ENCODE measurements around the gene WNT8A.

WNT8A gene

DNA sequence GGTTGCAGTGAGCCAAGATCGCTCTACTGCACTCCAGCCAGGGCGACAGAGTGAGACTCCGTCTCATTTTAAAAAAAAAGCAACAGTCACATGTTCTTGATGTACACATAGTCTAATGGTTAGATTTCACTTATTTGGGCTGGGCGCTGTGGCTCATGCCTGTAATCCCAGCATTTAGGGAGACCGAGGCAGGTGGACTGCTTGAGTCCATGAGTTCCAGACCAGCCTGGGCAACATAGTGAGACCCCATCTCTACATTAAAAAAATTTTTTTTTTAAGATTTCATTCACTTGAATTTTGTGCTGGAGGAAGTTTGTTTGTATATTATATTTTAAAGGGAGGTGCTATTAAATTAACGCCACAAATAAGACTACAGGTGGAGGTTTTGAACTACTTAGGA is 21.9 kb downstream of the WNT8A start:
- Mint-ChIP-seq H3K9me3 (no peaks in the 10 kb centered on the region), H3K27ac (no peak overlapping the region), H3K36me3 (ENCODE audit: low read depth) (no peaks in the 10 kb centered on the region), H3K4me1 (ENCODE audit: low read depth) (peaks cover 3% of the 10 kb centered on the region), H3K4me3 (no peak overlapping the region), H3K27me3 (ENCODE audit: low read depth) (peaks cover 22% of the 10 kb centered on the region)

DNA sequence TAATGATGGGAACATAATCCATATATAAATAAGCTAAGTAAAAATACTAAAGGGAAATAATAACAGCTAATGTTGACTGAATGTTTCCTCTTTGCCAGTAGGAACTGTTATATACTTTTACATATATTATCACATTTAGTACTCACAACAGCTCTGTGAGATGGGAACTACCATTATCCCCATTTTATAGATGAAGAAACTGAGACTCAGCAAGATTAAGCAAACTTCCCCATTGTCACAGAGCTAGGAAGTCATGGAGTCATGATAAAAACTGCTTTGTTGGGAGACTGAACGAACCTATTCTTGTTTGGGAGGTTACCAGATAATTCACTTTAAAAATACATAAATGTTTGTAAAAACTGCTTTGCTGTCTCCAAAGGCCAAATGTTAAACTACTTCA is 23.4 kb downstream of the WNT8A start:
- H3K27ac Mint-ChIP-seq = no peak overlapping the region
- peaks cover 22% of the 10 kb centered on the region for H3K27me3 Mint-ChIP-seq (ENCODE audit: low read depth)
- no peaks in the 10 kb centered on the region for H3K9me3 Mint-ChIP-seq
- H3K4me1 Mint-ChIP-seq (ENCODE audit: low read depth) = peaks cover 3% of the 10 kb centered on the region
- no peaks in the 10 kb centered on the region for H3K36me3 Mint-ChIP-seq (ENCODE audit: low read depth)
- no peak overlapping the region for H3K4me3 Mint-ChIP-seq

DNA sequence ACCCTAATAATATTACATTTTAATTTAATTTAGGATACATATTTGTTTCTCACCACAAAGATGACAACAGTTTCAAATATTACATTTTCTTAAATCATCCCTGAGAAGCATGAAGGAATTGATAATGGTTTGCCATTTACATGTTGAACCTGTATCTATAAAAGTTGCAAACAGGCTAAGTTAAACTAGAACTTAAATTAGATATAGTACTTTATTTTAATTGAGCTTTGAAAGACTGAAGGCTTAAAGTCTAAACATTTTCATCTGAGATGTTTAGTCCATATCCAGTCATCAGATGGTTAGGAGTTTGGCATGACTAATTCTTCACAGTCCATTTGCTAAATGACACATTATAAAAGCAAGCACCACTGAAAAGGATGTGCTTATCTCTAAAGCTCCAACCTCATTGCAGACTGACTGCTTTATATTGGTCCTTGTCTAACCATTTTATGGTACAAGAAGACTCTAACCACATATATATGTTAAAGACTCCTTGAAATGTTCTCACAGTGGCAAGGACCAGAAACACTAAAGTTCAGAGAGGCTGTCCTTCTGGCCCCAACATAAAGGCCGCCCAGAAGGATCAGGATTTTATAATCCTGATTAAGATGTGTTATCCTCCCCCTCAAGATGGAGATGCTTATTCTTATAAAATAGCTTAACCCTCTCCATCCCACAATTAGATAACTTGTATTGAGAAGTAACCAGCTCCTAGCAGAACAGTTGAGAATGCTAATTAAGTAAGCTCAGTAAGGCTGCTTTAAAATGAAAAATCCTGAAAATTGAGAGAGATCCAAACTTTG is 25.8 kb downstream of the WNT8A start:
- H3K27ac Mint-ChIP-seq = no peak overlapping the region
- H3K27me3 Mint-ChIP-seq (ENCODE audit: low read depth) = peaks cover 22% of the 10 kb centered on the region
- no peaks in the 10 kb centered on the region for H3K36me3 Mint-ChIP-seq (ENCODE audit: low read depth)
- no peaks in the 10 kb centered on the region for H3K4me1 Mint-ChIP-seq (ENCODE audit: low read depth)
- no peak overlapping the region for H3K4me3 Mint-ChIP-seq
- H3K9me3 Mint-ChIP-seq = no peaks in the 10 kb centered on the region

DNA sequence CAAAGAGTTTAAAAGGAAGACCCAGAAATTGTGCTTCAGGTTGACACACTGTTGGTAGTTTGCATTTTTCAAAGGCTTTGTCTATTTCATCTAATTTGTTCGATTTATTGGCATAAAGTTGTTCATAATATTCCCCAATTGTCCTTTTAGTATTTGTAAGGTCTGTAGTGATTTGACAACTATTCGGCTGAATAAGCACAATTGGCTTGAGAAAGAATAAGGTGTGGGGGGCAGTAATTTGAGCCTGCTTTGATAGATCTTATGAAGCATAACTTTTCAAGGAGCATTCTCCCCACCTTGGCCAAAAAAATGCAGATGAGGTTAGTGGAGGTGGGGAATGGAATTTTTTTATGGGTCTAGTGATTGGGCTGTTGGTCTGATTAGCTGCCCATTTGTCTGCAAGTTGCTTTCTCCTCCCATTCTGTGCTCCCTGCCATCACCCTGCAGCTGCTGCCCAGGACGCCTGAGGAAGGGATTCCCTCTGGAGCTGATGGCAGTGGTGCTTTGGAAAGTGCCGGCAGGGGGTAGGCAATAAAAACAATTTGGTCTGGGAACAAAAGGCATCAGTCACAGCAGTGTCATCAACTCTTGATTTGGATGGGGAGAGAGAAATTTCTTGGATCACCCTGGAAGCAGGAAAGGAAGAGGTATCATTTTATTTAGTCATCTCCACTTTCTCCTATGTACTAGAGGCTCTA is 26.6 kb downstream of the WNT8A start:
- H3K27ac Mint-ChIP-seq = no peak overlapping the region
- H3K9me3 Mint-ChIP-seq = no peaks in the 10 kb centered on the region
- peaks cover 22% of the 10 kb centered on the region for H3K27me3 Mint-ChIP-seq (ENCODE audit: low read depth)
- no peak overlapping the region for H3K4me3 Mint-ChIP-seq
- H3K4me1 Mint-ChIP-seq (ENCODE audit: low read depth) = no peaks in the 10 kb centered on the region
- H3K36me3 Mint-ChIP-seq (ENCODE audit: low read depth) = no peaks in the 10 kb centered on the region

DNA sequence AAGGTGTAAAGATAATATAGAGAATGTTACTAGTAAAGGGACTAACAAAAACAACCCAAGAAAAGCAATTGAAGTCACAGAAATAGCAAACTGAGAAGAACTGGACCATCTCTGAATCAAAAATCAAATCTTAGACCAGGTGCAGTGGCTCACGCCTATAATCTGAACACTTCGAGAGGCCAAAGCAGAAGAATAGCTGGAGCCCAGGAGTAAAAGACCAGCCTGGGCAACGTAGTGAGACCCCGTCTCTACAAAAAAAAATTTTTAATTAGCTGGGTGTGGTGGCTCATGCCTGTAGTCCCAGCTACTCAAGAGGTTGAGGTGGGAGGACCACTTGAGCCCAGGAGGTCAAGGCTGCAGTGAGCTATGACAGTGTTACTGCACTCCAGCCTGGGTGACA is 27.3 kb downstream of the WNT8A start:
- H3K27ac Mint-ChIP-seq = no peak overlapping the region
- no peaks in the 10 kb centered on the region for H3K9me3 Mint-ChIP-seq
- no peak overlapping the region for H3K4me3 Mint-ChIP-seq
- no peaks in the 10 kb centered on the region for H3K4me1 Mint-ChIP-seq (ENCODE audit: low read depth)
- H3K27me3 Mint-ChIP-seq (ENCODE audit: low read depth) = peaks cover 22% of the 10 kb centered on the region
- H3K36me3 Mint-ChIP-seq (ENCODE audit: low read depth) = no peaks in the 10 kb centered on the region

DNA sequence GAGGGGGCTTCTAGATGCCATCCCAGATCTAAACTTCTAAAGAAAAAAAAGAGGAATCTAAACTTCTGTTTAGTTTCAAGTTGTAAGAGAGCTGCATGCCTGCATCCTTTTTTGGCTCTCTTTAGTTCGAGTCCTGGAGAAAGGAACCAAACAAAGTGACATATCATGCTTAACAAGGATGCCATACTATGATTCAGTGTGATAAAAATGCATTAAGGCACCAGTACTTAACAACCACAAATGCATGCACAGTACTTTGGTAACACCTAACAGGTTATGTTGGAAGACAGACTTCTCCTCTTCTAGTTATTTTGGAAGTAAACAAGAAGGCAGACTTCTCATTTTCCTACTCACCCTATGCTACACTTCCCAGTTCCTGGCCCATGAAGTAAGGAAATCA is 28.1 kb downstream of the WNT8A start:
- Mint-ChIP-seq H3K4me1 (ENCODE audit: low read depth) (no peaks in the 10 kb centered on the region), H3K36me3 (ENCODE audit: low read depth) (no peaks in the 10 kb centered on the region), H3K27me3 (ENCODE audit: low read depth) (peaks cover 22% of the 10 kb centered on the region), H3K4me3 (no peak overlapping the region), H3K27ac (no peak overlapping the region), H3K9me3 (no peaks in the 10 kb centered on the region)

DNA sequence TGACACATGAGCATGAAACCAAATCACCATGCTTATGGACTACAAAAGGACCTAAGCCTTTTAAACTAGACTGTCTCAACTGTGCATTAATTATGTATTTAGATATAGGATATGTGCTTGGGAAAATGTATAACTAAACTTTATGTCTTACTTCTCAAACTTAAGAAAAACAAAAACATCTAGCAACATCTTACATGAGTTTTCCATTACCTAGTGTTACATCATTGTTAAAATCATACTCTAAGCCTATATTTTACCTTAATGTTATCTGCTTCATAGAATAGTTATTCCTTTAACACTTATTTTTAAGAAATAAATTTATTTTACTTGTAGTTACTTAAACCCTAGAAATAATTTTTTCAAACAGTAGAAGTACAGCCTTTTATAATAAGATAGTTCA is 31.4 kb downstream of the WNT8A start:
- Mint-ChIP-seq H3K9me3 (no peaks in the 10 kb centered on the region), H3K27me3 (ENCODE audit: low read depth) (peaks cover 9% of the 10 kb centered on the region)

DNA sequence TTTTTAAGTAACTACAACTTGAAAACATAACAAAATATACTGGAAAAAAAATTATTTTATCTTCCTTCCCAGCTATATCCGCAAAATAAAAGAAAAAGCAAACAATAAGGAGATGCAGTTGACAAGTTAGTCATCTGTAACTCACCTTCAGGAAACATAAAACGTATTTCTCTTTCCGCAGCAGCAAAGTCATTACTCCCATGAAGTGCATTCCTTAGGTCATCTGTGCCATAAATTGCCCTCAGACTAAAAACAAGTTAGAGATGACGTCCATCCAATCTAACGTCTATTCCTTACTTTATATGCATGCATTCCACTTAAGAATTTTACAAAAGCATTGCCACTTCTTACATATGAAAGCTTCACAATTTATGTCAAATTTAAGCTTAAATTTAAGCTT is 44.5 kb downstream of the WNT8A start:
- Mint-ChIP-seq H3K4me3 (no peak overlapping the region), H3K9me3 (no peaks in the 10 kb centered on the region), H3K4me1 (ENCODE audit: low read depth) (peaks cover 2% of the 10 kb centered on the region), H3K27ac (no peak overlapping the region), H3K27me3 (ENCODE audit: low read depth) (peaks cover 16% of the 10 kb centered on the region), H3K36me3 (ENCODE audit: low read depth) (no peaks in the 10 kb centered on the region)

More for the DNA sequence above, 31.4 kb downstream of the WNT8A start:
- no peak overlapping the region for H3K4me3 Mint-ChIP-seq
- H3K27ac Mint-ChIP-seq = no peak overlapping the region
- no peaks in the 10 kb centered on the region for H3K4me1 Mint-ChIP-seq (ENCODE audit: low read depth)
- H3K36me3 Mint-ChIP-seq (ENCODE audit: low read depth) = no peaks in the 10 kb centered on the region

DNA sequence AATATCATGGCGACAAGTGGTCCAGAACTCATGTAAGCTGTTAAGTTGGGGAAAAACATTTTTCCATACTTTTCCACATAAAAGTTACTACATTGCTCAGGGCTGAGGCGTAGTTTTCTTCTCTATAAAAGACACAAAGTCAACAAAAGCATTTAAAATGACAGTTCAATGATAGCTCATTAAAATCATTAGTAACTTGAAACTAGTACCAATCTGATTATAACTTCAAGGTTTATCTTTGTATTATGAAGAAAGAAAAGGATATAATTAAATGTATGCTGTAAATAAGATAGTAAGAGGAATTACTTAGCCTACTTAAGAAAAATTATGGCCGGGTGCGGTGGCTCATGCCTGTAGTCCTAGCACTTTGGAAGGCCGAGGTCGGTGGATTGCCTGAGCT is 45.5 kb downstream of the WNT8A start:
- H3K9me3 Mint-ChIP-seq = no peaks in the 10 kb centered on the region
- H3K4me3 Mint-ChIP-seq = no peak overlapping the region
- H3K27ac Mint-ChIP-seq = no peak overlapping the region
- H3K4me1 Mint-ChIP-seq (ENCODE audit: low read depth) = peaks cover 5% of the 10 kb centered on the region
- H3K36me3 Mint-ChIP-seq (ENCODE audit: low read depth) = no peaks in the 10 kb centered on the region
- peaks cover 10% of the 10 kb centered on the region for H3K27me3 Mint-ChIP-seq (ENCODE audit: low read depth)

DNA sequence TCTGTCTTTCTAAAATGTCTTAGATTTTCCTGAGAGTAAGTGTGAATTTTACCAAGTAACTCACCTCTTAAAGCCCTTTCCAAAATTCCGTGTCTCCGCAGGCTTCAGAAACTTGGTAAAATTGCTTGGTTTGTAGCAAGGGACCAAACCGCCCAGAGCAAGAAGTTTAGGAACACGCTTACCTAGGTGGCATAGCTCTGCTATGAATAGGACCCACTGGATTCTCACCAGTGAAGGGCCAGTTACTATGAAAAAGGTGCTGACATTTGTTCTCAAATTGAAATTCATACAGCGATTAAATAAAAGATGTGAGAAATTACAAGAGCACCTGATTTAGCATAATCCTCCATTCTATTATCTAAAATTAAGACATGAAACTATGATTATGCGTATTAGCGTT is 48.7 kb downstream of the WNT8A start:
- no peak overlapping the region for H3K27ac Mint-ChIP-seq
- peaks cover 9% of the 10 kb centered on the region for H3K27me3 Mint-ChIP-seq (ENCODE audit: low read depth)
- no peaks in the 10 kb centered on the region for H3K36me3 Mint-ChIP-seq (ENCODE audit: low read depth)
- no peaks in the 10 kb centered on the region for H3K9me3 Mint-ChIP-seq
- no peak overlapping the region for H3K4me3 Mint-ChIP-seq
- peaks cover 5% of the 10 kb centered on the region for H3K4me1 Mint-ChIP-seq (ENCODE audit: low read depth)

DNA sequence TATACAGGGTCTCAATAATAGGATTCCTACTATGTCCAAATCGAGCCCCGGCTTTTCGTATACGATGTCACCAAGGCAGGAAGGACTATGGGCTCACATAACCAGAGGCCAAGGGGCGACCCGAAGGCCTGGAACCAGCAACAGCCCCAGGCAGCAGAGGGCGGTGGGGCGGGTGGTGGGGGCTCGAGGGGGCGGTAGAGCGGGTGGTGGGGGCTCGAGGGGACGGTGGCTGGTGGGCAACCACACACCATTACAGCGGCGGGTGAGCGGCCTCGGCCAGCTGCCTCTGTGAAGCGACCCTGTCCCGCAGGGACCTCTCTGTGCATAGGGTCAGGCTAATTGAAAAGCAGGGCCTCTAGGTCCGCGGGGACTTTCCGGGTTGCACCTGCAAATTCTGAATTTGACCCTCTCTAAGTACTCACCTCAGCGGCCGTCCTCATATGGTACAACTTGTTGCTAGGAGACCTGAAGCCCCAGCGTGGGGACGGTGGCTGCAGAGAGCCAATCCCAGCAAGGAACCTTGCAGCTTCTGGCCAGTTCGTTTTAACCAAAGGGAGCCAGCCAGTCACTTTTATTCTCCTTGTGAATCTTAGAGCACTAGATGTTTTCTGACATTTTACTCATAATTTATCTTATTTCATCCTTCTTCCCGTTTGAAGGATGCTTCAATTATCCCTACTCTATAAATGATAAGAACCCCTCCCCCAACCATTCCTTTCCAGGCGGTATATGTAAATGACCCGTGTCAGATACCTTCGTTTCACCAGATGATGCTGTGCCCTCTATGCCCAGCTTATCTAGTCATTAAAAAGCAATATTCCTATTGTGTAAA is 55.3 kb downstream of the WNT8A start, which contains the start of gene NME5:
TSS of gene NME5 (minus strand) at position 480 of the 832 bp plus-strand sequence. CDS start 648 bp downstream, outside the sequence.
- Mint-ChIP-seq H3K27me3 (ENCODE audit: low read depth) (peaks cover 22% of the 10 kb centered on the region), H3K4me1 (ENCODE audit: low read depth) (no peaks in the 10 kb centered on the region), H3K27ac (no peak within 1 kb of the TSS), H3K4me3 (no peak within 1 kb of the TSS), H3K9me3 (no peaks in the 10 kb centered on the region), H3K36me3 (ENCODE audit: low read depth) (no peaks in the 10 kb centered on the region)

DNA sequence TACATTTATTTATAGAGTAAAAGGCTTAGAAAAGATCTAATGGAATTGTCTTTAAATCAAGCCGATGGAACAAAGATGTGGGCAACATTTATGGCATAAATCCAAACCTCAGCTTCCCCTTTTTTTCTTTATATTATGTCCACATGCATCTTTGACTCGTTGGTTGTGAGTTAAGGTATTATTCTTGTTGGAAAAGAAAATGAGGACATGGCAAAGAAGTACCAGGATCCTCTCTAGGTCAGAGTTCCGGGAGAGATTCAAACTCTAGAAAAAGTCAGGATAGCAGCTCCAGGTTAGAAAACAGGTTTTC is 55.9 kb downstream of the WNT8A start:
- H3K4me1 Mint-ChIP-seq (ENCODE audit: low read depth) = no peaks in the 10 kb centered on the region
- no peak overlapping the region for H3K4me3 Mint-ChIP-seq
- H3K27me3 Mint-ChIP-seq (ENCODE audit: low read depth) = peaks cover 22% of the 10 kb centered on the region
- H3K9me3 Mint-ChIP-seq = no peaks in the 10 kb centered on the region
- no peak overlapping the region for H3K27ac Mint-ChIP-seq
- no peaks in the 10 kb centered on the region for H3K36me3 Mint-ChIP-seq (ENCODE audit: low read depth)

DNA sequence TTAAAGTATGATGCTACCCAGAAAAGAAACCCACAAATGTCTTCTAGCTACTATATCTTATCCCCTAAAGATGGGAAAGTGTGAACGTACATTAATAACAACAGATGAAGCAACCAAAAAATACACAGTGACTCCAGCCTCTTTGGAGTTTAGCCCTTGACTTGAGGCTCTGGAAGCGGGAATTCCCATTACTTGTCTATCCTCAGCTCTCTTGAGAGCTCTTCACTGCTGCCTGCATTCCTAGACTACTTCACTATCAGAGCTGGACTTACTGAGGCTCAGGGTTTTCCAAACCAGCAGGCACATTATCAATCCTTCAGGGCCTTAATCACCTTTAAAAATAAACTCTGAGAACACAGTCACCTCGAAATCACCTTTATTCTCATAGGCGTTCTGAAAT is 56.4 kb downstream of the WNT8A start:
- peaks cover 22% of the 10 kb centered on the region for H3K27me3 Mint-ChIP-seq (ENCODE audit: low read depth)
- H3K36me3 Mint-ChIP-seq (ENCODE audit: low read depth) = no peaks in the 10 kb centered on the region
- H3K27ac Mint-ChIP-seq = no peak overlapping the region
- no peaks in the 10 kb centered on the region for H3K4me1 Mint-ChIP-seq (ENCODE audit: low read depth)
- no peaks in the 10 kb centered on the region for H3K9me3 Mint-ChIP-seq
- no peak overlapping the region for H3K4me3 Mint-ChIP-seq
